ENCODE data around the gene RAD51B. TPM values are rescaled to one million over a fixed set of nuclear protein-coding genes. Genes with fewer than 3 reads are reported as not detected.

The RAD51B gene
- total RNA-seq, 2 experiments from 2014 or later = 27.4 to 31.6 TPM

DNA sequence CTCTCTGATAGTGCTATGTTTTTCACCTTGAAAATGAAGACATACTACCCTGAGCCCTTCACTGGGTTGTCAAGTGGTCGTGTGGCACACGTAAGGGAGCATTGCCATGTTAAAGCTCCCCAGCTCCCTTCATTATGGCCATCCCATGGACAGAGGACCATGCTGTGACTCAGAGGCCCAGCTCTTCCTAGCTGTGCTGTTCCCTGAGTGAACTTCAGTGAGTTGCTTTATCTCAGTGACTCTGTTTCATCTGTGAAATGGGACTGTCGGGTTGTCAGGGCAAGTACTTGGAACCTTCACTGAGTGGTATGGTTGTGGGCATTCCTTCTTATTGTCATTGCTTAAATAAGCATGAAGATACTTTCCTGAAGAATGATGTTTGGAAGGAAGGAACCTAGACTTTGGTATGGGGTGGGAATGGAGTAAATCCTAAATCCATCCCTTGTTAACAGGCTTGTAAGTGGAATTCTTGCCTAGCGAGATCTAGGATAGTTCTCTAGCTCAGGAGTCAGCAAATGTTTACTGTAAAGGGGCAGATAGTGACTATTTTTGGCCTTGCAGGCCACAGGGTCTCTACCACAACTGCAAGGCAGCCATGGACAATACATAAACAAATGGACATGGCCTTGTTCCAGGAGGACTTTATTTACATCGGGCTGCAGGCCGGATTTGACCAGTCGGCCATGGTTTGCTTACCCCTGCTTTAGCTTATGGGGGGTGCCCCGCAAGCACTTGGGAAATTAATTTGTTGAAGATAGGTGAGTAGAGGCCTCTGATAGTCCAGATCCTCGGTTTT lies 689.8 kb downstream of the RAD51B start:
- no peaks in the 10 kb centered on the region for H3K27me3 Mint-ChIP-seq
- H3K9me3 Mint-ChIP-seq = no peaks in the 10 kb centered on the region
- peaks cover under 1% of the 10 kb centered on the region for H3K36me3 Mint-ChIP-seq
- H3K27ac Mint-ChIP-seq = no peak overlapping the region
- DNase-seq = no peak
- no peak overlapping the region for H3K4me3 Mint-ChIP-seq
- peaks cover 52% of the 10 kb centered on the region for H3K4me1 Mint-ChIP-seq

DNA sequence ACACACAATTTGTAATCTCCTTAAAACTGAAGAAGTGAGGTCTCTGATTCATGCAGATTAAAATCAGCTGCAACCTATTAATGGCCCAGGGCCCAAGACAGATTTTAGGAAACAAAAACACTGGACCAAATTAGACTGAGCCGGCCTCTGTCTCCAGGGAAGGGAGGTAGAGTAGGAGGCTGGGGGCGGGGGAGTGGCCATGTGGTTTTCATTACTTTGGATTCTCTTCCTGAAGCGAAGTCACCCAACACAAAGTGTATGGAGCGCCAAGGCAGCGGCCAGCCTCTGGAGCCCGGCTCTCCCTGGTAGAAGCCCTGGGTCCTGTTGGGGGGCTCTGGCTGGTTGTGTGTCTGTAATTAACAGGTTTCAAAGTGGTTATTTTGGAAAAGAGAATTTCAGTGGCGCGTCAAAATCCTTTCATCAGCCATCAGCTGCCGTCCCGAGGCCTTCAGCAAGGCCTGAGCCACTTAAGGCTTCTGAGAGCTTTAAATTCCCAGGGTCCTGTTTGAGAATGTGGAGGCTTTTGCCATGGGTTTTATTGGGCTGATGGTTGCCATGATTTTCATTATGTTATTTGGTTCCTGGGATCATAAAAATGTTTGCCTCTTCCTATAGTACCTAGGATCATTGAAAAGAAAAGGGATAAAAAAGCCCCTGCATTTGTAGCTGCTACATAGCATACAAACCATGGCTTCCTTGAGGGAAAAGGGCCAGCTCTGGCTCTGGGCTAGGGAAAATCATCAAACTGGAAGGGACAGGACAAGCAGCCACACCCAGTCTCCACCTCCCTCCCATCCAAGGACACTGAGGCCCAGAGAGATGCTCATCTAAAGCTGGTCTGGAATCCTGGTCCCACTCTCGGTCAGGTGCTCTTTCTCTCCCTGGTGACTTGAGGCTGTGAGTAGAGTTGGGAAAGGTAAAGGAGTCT lies 690.9 kb downstream of the RAD51B start:
- no peaks in the 10 kb centered on the region for H3K36me3 Mint-ChIP-seq
- peak overlapping the region; percentile 30 for H3K27ac Mint-ChIP-seq
- H3K4me3 Mint-ChIP-seq = no peak overlapping the region
- no peak for DNase-seq
- H3K9me3 Mint-ChIP-seq = no peaks in the 10 kb centered on the region
- H3K27me3 Mint-ChIP-seq = no peaks in the 10 kb centered on the region
- peaks cover 51% of the 10 kb centered on the region for H3K4me1 Mint-ChIP-seq

DNA sequence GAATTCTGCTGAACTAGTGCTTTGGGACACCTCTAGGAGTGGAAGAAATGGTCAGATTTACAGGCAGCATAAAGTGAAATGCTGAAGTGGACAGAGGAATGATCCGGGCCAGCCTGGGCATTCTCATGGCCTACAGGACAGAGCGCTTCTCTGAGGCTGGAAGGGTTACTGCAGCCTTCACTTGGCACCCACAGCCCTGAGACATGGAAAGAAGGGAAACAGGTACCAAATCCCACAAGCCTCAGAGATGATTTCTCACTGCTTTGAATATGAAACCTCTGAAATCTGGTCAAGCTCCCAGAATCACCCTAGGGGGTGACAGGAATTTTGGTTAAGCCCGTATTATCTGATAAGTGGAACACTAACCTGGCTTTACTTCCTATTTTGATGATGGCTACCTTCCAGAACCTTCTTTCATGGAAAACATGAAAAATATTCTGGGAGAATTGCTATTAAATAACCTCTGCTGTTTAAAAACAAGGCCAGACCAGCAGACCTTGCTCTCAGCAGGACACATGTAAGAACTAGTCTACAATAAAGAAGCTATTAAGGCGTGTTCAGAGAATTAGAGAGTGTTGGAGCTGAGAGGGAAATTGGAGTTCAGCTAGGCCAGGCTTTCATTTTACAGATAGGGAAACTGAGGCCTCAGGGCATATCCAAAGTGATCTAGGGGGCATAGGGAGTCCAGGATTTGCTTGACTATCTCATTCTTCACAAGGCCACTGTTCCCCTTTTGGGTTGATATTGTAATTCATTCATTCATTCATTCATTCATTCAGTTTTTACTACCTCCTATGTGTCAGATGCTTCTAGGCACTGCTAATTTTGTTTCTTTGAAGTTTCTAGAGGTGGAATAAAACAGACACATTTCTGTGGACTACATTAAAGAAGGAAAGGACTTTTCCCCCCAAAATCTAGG lies 691.8 kb downstream of the RAD51B start:
- Mint-ChIP-seq H3K4me1 (peaks cover 43% of the 10 kb centered on the region), H3K9me3 (no peaks in the 10 kb centered on the region), H3K27ac (no peak overlapping the region), H3K27me3 (no peaks in the 10 kb centered on the region), H3K36me3 (no peaks in the 10 kb centered on the region), H3K4me3 (no peak overlapping the region)
- DNase-seq = no peak

DNA sequence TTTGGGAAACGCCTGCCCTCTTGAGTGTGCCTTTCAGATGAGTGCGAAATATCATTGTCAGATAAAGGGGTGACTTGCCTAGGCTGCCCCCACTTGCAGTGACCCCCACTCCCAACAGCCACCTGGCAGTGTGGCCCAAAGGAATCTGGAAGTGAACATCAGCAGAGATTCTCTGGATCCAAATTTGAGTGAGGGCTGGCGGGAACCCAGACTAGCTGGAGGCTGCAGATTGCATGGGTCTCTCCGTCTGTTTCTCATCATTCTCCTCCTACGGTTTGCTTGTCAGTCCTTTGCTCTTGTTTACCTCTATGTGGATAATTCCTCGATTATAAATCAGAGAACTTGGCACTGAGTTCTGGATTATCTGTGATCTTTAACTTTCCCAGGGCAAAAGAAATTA lies 692.5 kb downstream of the RAD51B start:
- Mint-ChIP-seq H3K4me3 (no peak overlapping the region), H3K9me3 (no peaks in the 10 kb centered on the region), H3K27ac (no peak overlapping the region), H3K4me1 (peaks cover 36% of the 10 kb centered on the region), H3K27me3 (no peaks in the 10 kb centered on the region), H3K36me3 (no peaks in the 10 kb centered on the region)
- DNase-seq = no peak

GRCh38 chr14:68513137-68513536 lies 693.6 kb downstream of the RAD51B start:
- Mint-ChIP-seq H3K4me1 (peaks cover 32% of the 10 kb centered on the region), H3K27ac (no peak overlapping the region), H3K27me3 (no peaks in the 10 kb centered on the region), H3K36me3 (no peaks in the 10 kb centered on the region), H3K9me3 (no peaks in the 10 kb centered on the region), H3K4me3 (no peak overlapping the region)
- no peak for DNase-seq

GRCh38 chr14:68513838-68514607 lies 694.4 kb downstream of the RAD51B start:
- H3K9me3 Mint-ChIP-seq = no peaks in the 10 kb centered on the region
- H3K27ac Mint-ChIP-seq = no peak overlapping the region
- peaks cover 34% of the 10 kb centered on the region for H3K4me1 Mint-ChIP-seq
- no peak for DNase-seq
- no peaks in the 10 kb centered on the region for H3K36me3 Mint-ChIP-seq
- H3K4me3 Mint-ChIP-seq = no peak overlapping the region
- no peaks in the 10 kb centered on the region for H3K27me3 Mint-ChIP-seq

DNA sequence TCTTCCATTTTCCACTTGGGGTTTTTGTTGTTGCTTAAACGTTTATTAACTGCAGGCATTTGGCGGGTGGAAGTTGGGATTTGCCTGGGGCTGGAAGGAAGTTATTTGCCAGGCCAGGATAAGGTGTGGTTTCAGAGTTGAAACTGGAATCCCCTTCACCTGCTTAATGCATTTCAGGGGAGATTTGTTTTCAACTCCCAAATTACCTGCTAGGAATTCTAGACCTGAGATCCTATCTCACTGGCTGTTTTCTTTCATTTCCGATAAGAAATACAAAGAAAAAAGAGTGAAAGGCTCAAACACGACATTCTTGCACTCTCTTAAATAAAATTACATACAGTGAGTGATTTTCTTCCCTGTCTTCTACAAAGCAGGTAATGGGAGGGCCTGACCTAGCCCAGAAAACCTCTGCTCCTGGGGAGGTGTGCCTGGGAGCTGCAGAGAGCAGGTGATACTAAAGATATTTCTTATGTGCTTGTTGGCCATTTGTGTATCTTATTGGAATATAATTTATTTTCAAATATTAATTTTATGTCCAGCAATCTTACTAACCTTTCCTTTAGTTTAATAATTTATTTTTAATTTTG lies 695.1 kb downstream of the RAD51B start:
- H3K4me3 Mint-ChIP-seq = no peak overlapping the region
- no peaks in the 10 kb centered on the region for H3K9me3 Mint-ChIP-seq
- DNase-seq = no peak
- no peak overlapping the region for H3K27ac Mint-ChIP-seq
- peaks cover 41% of the 10 kb centered on the region for H3K4me1 Mint-ChIP-seq
- H3K36me3 Mint-ChIP-seq = no peaks in the 10 kb centered on the region
- no peaks in the 10 kb centered on the region for H3K27me3 Mint-ChIP-seq

GRCh38 chr14:68516342-68516741 lies 696.8 kb downstream of the RAD51B start:
- DNase-seq = no peak
- Mint-ChIP-seq H3K9me3 (no peaks in the 10 kb centered on the region), H3K36me3 (no peaks in the 10 kb centered on the region), H3K4me3 (no peak overlapping the region), H3K27me3 (no peaks in the 10 kb centered on the region), H3K4me1 (peaks cover 41% of the 10 kb centered on the region), H3K27ac (no peak overlapping the region)

- Mint-ChIP-seq H3K4me3 (no peak overlapping the region), H3K27ac (no peak overlapping the region), H3K27me3 (no peaks in the 10 kb centered on the region), H3K9me3 (no peaks in the 10 kb centered on the region), H3K36me3 (no peaks in the 10 kb centered on the region), H3K4me1 (peaks cover 32% of the 10 kb centered on the region)
- DNase-seq = no peak
Observed at GRCh38 chr14:68518166-68518565, 698.6 kb downstream of the RAD51B start.

- no peaks in the 10 kb centered on the region for H3K9me3 Mint-ChIP-seq
- DNase-seq = no peak
- peaks cover 23% of the 10 kb centered on the region for H3K4me1 Mint-ChIP-seq
- H3K4me3 Mint-ChIP-seq = no peak overlapping the region
- H3K36me3 Mint-ChIP-seq = no peaks in the 10 kb centered on the region
- no peaks in the 10 kb centered on the region for H3K27me3 Mint-ChIP-seq
- H3K27ac Mint-ChIP-seq = no peak overlapping the region
Observed at GRCh38 chr14:68518761-68519670, 699.4 kb downstream of the RAD51B start.

GRCh38 chr14:68519671-68520187 lies 700.1 kb downstream of the RAD51B start:
- no peak overlapping the region for H3K27ac Mint-ChIP-seq
- no peaks in the 10 kb centered on the region for H3K27me3 Mint-ChIP-seq
- H3K4me3 Mint-ChIP-seq = no peak overlapping the region
- DNase-seq = no peak
- no peaks in the 10 kb centered on the region for H3K36me3 Mint-ChIP-seq
- no peaks in the 10 kb centered on the region for H3K9me3 Mint-ChIP-seq
- H3K4me1 Mint-ChIP-seq = peaks cover 22% of the 10 kb centered on the region

- Mint-ChIP-seq H3K4me3 (no peak overlapping the region), H3K9me3 (no peaks in the 10 kb centered on the region), H3K4me1 (peaks cover 22% of the 10 kb centered on the region), H3K36me3 (no peaks in the 10 kb centered on the region), H3K27ac (no peak overlapping the region), H3K27me3 (no peaks in the 10 kb centered on the region)
- DNase-seq = no peak
Observed at GRCh38 chr14:68520637-68521556, 701.3 kb downstream of the RAD51B start.
